HFF-Myc (cell line): ENCODE results near the gene PCDHGA12.

Experiments
- DNase-seq: peaks from one replicate; pipeline ENCODE4 v3.0.0-alpha.2; 2011; ENCODE audit warnings: low read depth; ENCODE audit errors: extremely low read depth
- H3K4me3 ChIP-seq: replicated peaks from 2 replicates; pipeline ENCODE4 v1.5.1; 2011; ENCODE audit warnings: low read depth, mild to moderate bottlenecking, control low read depth, low read length
- CTCF ChIP-seq: IDR thresholded peaks from 2 replicates; pipeline ENCODE4 v1.5.1; 2012; ENCODE audit warnings: mild to moderate bottlenecking, low read depth, low read length, control low read depth; ENCODE audit errors: missing control alignments

The PCDHGA12 gene

GRCh38 chr5:141476132-141476911, 46.0 kb downstream of the PCDHGA12 start:
- DNase-seq = peak; percentile 50
- no peak for TF ChIP-seq CTCF
- H3K4me3 ChIP-seq = peak overlapping the region; percentile 58

- no peak for DNase-seq
- TF ChIP-seq CTCF = no peak
- peak overlapping the region; percentile 58 for H3K4me3 ChIP-seq
These were observed 46.8 kb downstream of the PCDHGA12 start for GRCh38 chr5:141477044-141477575.

GRCh38 chr5:141477815-141478214, 47.5 kb downstream of the PCDHGA12 start:
- TF ChIP-seq CTCF = no peak
- no peak for DNase-seq

GRCh38 chr5:141478321-141478945, 48.1 kb downstream of the PCDHGA12 start:
- peak; percentile 29 for TF ChIP-seq CTCF
- H3K4me3 ChIP-seq = peak overlapping the region; percentile 58
- no peak for DNase-seq

More at GRCh38 chr5:141477815-141478214, 47.5 kb downstream of the PCDHGA12 start:
- peak overlapping the region; percentile 58 for H3K4me3 ChIP-seq

- H3K4me3 ChIP-seq = peak overlapping the region; percentile 58
- TF ChIP-seq CTCF = no peak
- no peak for DNase-seq
These were observed 49.5 kb downstream of the PCDHGA12 start for GRCh38 chr5:141479776-141480175.
